ENCODE results near the gene OR5H6. TPM values are rescaled to one million over a fixed set of nuclear protein-coding genes. Genes with fewer than 3 reads are reported as not detected.

The OR5H6 gene
- total RNA-seq, 1 experiment from 2014 or later, result not detected

DNA sequence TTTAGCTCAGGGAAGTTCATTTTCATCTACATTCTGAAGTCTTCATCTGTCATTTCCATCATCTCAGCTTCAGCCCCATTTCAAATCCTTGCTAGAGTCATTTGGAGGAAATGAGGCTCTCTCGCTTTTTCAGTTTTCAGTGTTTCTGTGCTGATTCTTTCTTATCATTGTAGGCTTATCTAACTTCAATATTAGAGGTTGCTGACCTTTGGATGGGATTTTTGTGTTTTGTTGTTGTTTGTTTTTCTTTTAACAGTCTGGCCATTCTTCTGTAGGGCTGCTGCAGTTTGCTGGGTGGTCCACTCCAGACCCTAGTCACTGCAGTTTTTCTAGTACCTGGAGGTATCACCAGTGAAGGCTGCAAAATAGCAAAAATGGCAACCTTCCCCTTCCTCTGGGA lies 26.9 kb downstream of the OR5H6 start:
- Histone ChIP-seq H3K36me3 (ENCODE audit: insufficient read depth, low read length, poor library complexity, severe bottlenecking) (no peaks in the 10 kb centered on the region), H3K27ac (ENCODE audit: low read depth, low read length, poor library complexity, severe bottlenecking) (no peak overlapping the region), H3K9me3 (ENCODE audit: low read depth, low read length, poor library complexity, severe bottlenecking) (no peaks in the 10 kb centered on the region), H3K4me3 (ENCODE audit: low read depth, low read length, poor library complexity, severe bottlenecking) (no peak overlapping the region), H3K27me3 (replicated peaks; ENCODE audit: insufficient read depth, low read depth, low read length, poor library complexity) (no peaks in the 10 kb centered on the region), H3K4me1 (ENCODE audit: insufficient read depth, low read length, poor library complexity, severe bottlenecking) (no peaks in the 10 kb centered on the region)
- POLR2A ChIA-PET (ENCODE audit: low non-redundant PET), result no interaction called here
- no peak for DNase-seq (ENCODE audit: low spot score)
- BruUV-seq (replicated peaks), result no TSS peak
- intact Hi-C loops (cut with micrococcal nuclease; ENCODE audit: unreplicated experiment), result no loop called here
- TF ChIP-seq, protein P1, sequence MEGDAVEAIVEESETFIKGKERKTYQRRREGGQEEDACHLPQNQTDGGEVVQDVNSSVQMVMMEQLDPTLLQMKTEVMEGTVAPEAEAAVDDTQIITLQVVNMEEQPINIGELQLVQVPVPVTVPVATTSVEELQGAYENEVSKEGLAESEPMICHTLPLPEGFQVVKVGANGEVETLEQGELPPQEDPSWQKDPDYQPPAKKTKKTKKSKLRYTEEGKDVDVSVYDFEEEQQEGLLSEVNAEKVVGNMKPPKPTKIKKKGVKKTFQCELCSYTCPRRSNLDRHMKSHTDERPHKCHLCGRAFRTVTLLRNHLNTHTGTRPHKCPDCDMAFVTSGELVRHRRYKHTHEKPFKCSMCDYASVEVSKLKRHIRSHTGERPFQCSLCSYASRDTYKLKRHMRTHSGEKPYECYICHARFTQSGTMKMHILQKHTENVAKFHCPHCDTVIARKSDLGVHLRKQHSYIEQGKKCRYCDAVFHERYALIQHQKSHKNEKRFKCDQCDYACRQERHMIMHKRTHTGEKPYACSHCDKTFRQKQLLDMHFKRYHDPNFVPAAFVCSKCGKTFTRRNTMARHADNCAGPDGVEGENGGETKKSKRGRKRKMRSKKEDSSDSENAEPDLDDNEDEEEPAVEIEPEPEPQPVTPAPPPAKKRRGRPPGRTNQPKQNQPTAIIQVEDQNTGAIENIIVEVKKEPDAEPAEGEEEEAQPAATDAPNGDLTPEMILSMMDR (conservative IDR thresholded peaks at IDR 0.05; ENCODE audit: low read depth, low read length), result no peak
- TF ChIP-seq EZH2 (IDR thresholded peaks at IDR 0.05; ENCODE audit: borderline replicate concordance, low read depth, low read length, poor library complexity, severe bottlenecking), result no peak
- CTCF ChIA-PET, result no interaction called here

DNA sequence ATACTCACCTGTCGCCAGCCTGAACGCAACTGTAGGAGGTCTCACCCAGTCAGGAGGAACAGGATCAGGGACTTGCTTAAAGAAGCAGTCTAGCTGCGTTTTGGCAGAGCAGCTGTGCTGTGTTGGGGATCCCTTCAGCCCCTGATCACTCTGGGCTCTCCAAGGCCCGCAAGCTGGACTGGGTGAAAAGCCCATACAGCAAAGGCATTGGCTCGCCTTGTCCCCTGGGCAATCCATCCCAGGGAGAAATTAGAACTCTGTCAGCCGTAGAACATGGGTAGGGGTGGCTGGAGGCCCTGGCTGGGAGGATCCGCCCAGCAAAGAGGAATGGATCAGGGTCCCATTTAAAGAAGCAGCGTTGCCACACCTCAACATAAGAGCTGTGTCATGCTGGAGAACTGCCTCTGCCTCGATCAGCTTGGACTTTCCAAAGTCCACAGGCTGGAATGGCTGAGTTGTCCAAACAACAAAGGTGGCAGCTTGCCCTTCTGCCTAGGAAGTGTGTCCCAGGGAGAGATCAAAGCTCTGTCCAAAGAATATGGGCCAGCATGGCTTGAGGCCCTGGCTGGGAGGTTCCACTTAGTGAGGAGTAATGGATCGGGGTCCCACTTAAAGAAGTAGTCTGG lies 27.4 kb downstream of the OR5H6 start:
- POLR2A ChIA-PET (ENCODE audit: low non-redundant PET), result no interaction called here
- CTCF ChIA-PET, result no interaction called here
- intact Hi-C loops (cut with micrococcal nuclease; ENCODE audit: unreplicated experiment), result no loop called here
- no TSS peak for BruUV-seq (replicated peaks)
- no peaks in the 10 kb centered on the region for H3K27me3 ChIP-seq (replicated peaks; ENCODE audit: insufficient read depth, low read depth, low read length, poor library complexity)
- H3K9me3 ChIP-seq (ENCODE audit: low read depth, low read length, poor library complexity, severe bottlenecking), result no peaks in the 10 kb centered on the region
- no peak overlapping the region for H3K27ac ChIP-seq (ENCODE audit: low read depth, low read length, poor library complexity, severe bottlenecking)
- no peaks in the 10 kb centered on the region for H3K36me3 ChIP-seq (ENCODE audit: insufficient read depth, low read length, poor library complexity, severe bottlenecking)
- TF ChIP-seq, protein P1 (conservative IDR thresholded peaks at IDR 0.05; ENCODE audit: low read depth, low read length), result no peak
- TF ChIP-seq EZH2 (IDR thresholded peaks at IDR 0.05; ENCODE audit: borderline replicate concordance, low read depth, low read length, poor library complexity, severe bottlenecking), result no peak
- no peaks in the 10 kb centered on the region for H3K4me1 ChIP-seq (ENCODE audit: insufficient read depth, low read length, poor library complexity, severe bottlenecking)
- no peak overlapping the region for H3K4me3 ChIP-seq (ENCODE audit: low read depth, low read length, poor library complexity, severe bottlenecking)
- no peak for DNase-seq (ENCODE audit: low spot score)

Other genes with a start within 250 kb of the OR5H6 start
- not detected in 2 replicates for gene GABRR3, start 228.9 kb upstream of the OR5H6 start, total RNA-seq (2021)
- gene OR5AC2, start 177.1 kb upstream of the OR5H6 start, total RNA-seq (2021), result not detected in 2 replicates
- gene OR5H1, start 133.5 kb upstream of the OR5H6 start, total RNA-seq (2021), result not detected in 2 replicates
- not detected in 2 replicates for gene OR5H14, start 116.8 kb upstream of the OR5H6 start, total RNA-seq (2021)
- gene OR5H15, start 97.5 kb upstream of the OR5H6 start, total RNA-seq (2021), result not detected in 2 replicates
- gene OR5H2, start 18.3 kb downstream of the OR5H6 start, total RNA-seq (2021), result not detected in 2 replicates
- not detected in 2 replicates for gene OR5K4, start 89.6 kb downstream of the OR5H6 start, total RNA-seq (2021)
- gene OR5K3, start 126.4 kb downstream of the OR5H6 start, total RNA-seq (2021), result not detected in 2 replicates
- gene OR5K1, start 199.0 kb downstream of the OR5H6 start, total RNA-seq (2021), result not detected in 2 replicates
- gene OR5K2, start 233.4 kb downstream of the OR5H6 start, total RNA-seq (2021), result not detected in 2 replicates

Data from A673 (cell line).